Peyer's patch (tissue), 4 donors: ENCODE measurements around the gene PAX2. TPM values are rescaled to one million over a fixed set of nuclear protein-coding genes. Genes with fewer than 3 reads are reported as not detected.
"Not testable (repeated sequence)": the region's sequence is repeated elsewhere in the genome, so short reads cannot be mapped to it uniquely, and the experiment has no call there.

Experiments
- DNase-seq, 3 donors: peaks; one replicate each; pipeline ENCODE4 v3.0.0-alpha.2; 2017 to 2019
- H3K27ac ChIP-seq, 4 donors: fragments of 200-600 bp; sonication (generic); one replicate each; pipeline ENCODE4 v1.5.1; 2016 to 2019
- H3K27me3 ChIP-seq, 2 donors: fragments of 200-600 bp; sonication (generic); one replicate each; pipeline ENCODE4 v1.5.1; 2019
- H3K36me3 ChIP-seq, 3 donors: fragments of 200-600 bp; sonication (generic); one replicate each; pipeline ENCODE4 v1.5.1; 2016 to 2019
- H3K4me1 ChIP-seq, 4 donors: fragments of 200-600 bp; sonication (generic); one replicate each; pipeline ENCODE4 v1.5.1; 2016 to 2019
- H3K4me3 ChIP-seq, 4 donors: fragments of 200-600 bp; sonication (generic); 1 replicate in 3 of 4; 2 replicates in 1 of 4; pipeline ENCODE4 v1.5.1; 2016 to 2019; ENCODE audit warnings: mild to moderate bottlenecking in 1 of 4
- H3K9me3 ChIP-seq, 4 donors: fragments of 200-600 bp; sonication (generic); one replicate each; pipeline ENCODE4 v1.5.1; 2016 to 2019; ENCODE audit warnings: mild to moderate bottlenecking in 1 of 4
- CTCF ChIP-seq, 6 experiments: fragments of 450-650 bp in 4 of 6; fragments of 200-600 bp in 2 of 6; sonication (generic) in 1 of 6; IDR thresholded peaks; one replicate each; pipeline ENCODE4 v1.5.1; 2017 to 2019; ENCODE audit warnings: antibody characterized with exemption in 6 of 6, mild to moderate bottlenecking in 3 of 6, moderate library complexity in 1 of 6
- POLR2A ChIP-seq, 2 donors: fragments of 450-650 bp; IDR thresholded peaks; one replicate each; pipeline ENCODE4 v1.5.1; 2017; ENCODE audit warnings: antibody characterized with exemption in 2 of 2, mild to moderate bottlenecking in 2 of 2, moderate library complexity in 2 of 2
- total RNA-seq, 4 donors: library from RNA; depleted of rRNA; stranded (reverse); fragments of >200 nt; gene quantifications; one replicate each; pipeline ENCODE4 v1.1.0, GENCODE V29; 2016

PAX2 gene
- total RNA-seq, result not detected

- Histone ChIP-seq H3K4me1 (peaks cover 0 to 42% (median 7%) of the 10 kb centered on the region in 4 donors), H3K9me3 (no peaks in the 10 kb centered on the region), H3K27ac (no peak within 1 kb of the TSS), H3K36me3 (no peaks in the 10 kb centered on the region), H3K27me3 (peaks cover 0 to 92% of the 10 kb centered on the region in 2 donors), H3K4me3 (peak within 1 kb of the TSS in 3 of 4 donors; percentile 2 to 30 (median 27))
- DNase-seq, result no peak
- TF ChIP-seq POLR2A (IDR thresholded peaks at IDR 0.05) (no peak), CTCF (IDR thresholded peaks at IDR 0.05) (no peak)
Measured at GRCh38 chr10:100744987-100745881, at the start of gene PAX2. PAX2 (plus strand) TSS chr10:100745582; CDS start chr10:100746261, 679 bp downstream.

- Histone ChIP-seq H3K9me3 (no peaks in the 10 kb centered on the region), H3K27me3 (no peaks in the 10 kb centered on the region), H3K27ac (no peak overlapping the region), H3K36me3 (no peaks in the 10 kb centered on the region), H3K4me3 (no peak overlapping the region), H3K4me1 (no peaks in the 10 kb centered on the region)
- no peak for DNase-seq
- TF ChIP-seq POLR2A (IDR thresholded peaks at IDR 0.05) (no peak), CTCF (IDR thresholded peaks at IDR 0.05) (no peak)
Measured at GRCh38 chr10:100696477-100696901, 48.9 kb upstream of the PAX2 start.

- TF ChIP-seq CTCF (IDR thresholded peaks at IDR 0.05), result no peak
- no peak for TF ChIP-seq POLR2A (IDR thresholded peaks at IDR 0.05)
- Histone ChIP-seq H3K4me1 (no peaks in the 10 kb centered on the region), H3K36me3 (no peaks in the 10 kb centered on the region), H3K4me3 (no peak overlapping the region), H3K9me3 (no peaks in the 10 kb centered on the region), H3K27me3 (no peaks in the 10 kb centered on the region), H3K27ac (no peak overlapping the region)
- no peak for DNase-seq
Measured at GRCh38 chr10:100697070-100697469, 48.3 kb upstream of the PAX2 start.

GRCh38 chr10:100697631-100698030 is 47.8 kb upstream of the PAX2 start:
- no peaks in the 10 kb centered on the region for H3K27me3 ChIP-seq
- no peak for TF ChIP-seq CTCF (IDR thresholded peaks at IDR 0.05)
- TF ChIP-seq POLR2A (IDR thresholded peaks at IDR 0.05), result no peak
- H3K4me1 ChIP-seq, result no peaks in the 10 kb centered on the region
- H3K36me3 ChIP-seq, result no peaks in the 10 kb centered on the region
- H3K9me3 ChIP-seq, result no peaks in the 10 kb centered on the region
- H3K27ac ChIP-seq, result no peak overlapping the region
- H3K4me3 ChIP-seq, result no peak overlapping the region
- no peak for DNase-seq

- not testable (repeated sequence) for H3K36me3 ChIP-seq, DNase-seq, H3K27me3 ChIP-seq, H3K9me3 ChIP-seq, H3K27ac ChIP-seq, H3K4me3 ChIP-seq, H3K4me1 ChIP-seq
Measured at GRCh38 chr10:100701704-100702103, 43.7 kb upstream of the PAX2 start.

GRCh38 chr10:100705139-100705538 is 40.2 kb upstream of the PAX2 start:
- Histone ChIP-seq H3K27me3 (peaks cover 0 to 14% of the 10 kb centered on the region in 2 donors), H3K36me3 (no peaks in the 10 kb centered on the region), H3K4me1 (no peaks in the 10 kb centered on the region), H3K4me3 (no peak overlapping the region), H3K27ac (no peak overlapping the region), H3K9me3 (no peaks in the 10 kb centered on the region)
- peak in 1 of 3 donors; percentile 24 for DNase-seq
- no peak for TF ChIP-seq CTCF (IDR thresholded peaks at IDR 0.05)
- TF ChIP-seq POLR2A (IDR thresholded peaks at IDR 0.05), result no peak
